GM12873 (cell line): ENCODE results near the gene KCNMB2.

ENCODE experiments used
- CTCF ChIP-seq: IDR thresholded peaks from 2 replicates; pipeline ENCODE4 v1.5.1; 2012; ENCODE audit warnings: low read depth, mild to moderate bottlenecking, moderate library complexity, low read length, control low read depth; ENCODE audit not compliant: insufficient read depth; ENCODE audit errors: missing control alignments

The KCNMB2 gene

GRCh38 chr3:178810181-178810580 is 273.9 kb downstream of the KCNMB2 start:
- TF ChIP-seq CTCF, result no peak

GRCh38 chr3:178822722-178823121 is 286.5 kb downstream of the KCNMB2 start:
- no peak for TF ChIP-seq CTCF

GRCh38 chr3:178823150-178823549 is 286.9 kb downstream of the KCNMB2 start:
- TF ChIP-seq CTCF, result no peak

GRCh38 chr3:178823591-178824246 is 287.5 kb downstream of the KCNMB2 start:
- no peak for TF ChIP-seq CTCF

- TF ChIP-seq CTCF, result no peak
Measured at GRCh38 chr3:178826435-178827123, 290.3 kb downstream of the KCNMB2 start.

- TF ChIP-seq CTCF, result no peak
Measured at GRCh38 chr3:178827285-178827856, 291.1 kb downstream of the KCNMB2 start.

GRCh38 chr3:178833695-178834094 is 297.5 kb downstream of the KCNMB2 start:
- no peak for TF ChIP-seq CTCF
